ENCODE measurements around the gene SEMA4C.

SEMA4C gene

DNA sequence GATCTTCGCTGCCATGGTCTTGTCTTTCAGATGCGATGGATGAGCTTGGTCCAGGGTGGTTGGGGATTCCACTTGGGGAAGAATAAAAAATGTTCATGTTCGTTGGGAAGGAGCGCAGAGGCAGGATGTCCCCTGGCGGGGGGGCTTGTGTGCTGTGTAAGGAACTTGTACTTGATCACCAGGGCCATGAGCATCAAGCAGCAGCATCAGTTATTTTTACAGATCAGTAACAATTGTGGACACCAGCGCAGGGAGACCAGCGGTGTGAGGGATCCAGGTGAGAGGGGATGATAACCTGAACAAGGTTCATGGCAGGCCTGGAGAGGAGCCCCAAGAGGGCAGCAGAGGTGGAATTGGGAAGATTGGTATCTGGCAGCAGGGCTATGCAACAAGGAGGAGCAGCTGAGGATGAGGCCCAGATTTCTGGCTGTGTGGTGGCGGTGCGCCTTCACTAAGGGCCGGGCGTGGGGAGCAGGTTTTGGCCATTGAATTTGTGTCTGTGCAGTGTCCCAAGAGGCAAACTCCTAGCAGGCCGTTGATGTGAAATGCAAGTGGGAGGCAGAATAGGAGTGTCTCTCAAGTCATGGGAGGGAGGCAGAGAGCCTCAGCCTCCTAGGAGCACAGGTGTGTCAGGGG is 49.9 kb downstream of the SEMA4C start:
- no peak for DNase-seq (ENCODE audit: low spot score)

DNA sequence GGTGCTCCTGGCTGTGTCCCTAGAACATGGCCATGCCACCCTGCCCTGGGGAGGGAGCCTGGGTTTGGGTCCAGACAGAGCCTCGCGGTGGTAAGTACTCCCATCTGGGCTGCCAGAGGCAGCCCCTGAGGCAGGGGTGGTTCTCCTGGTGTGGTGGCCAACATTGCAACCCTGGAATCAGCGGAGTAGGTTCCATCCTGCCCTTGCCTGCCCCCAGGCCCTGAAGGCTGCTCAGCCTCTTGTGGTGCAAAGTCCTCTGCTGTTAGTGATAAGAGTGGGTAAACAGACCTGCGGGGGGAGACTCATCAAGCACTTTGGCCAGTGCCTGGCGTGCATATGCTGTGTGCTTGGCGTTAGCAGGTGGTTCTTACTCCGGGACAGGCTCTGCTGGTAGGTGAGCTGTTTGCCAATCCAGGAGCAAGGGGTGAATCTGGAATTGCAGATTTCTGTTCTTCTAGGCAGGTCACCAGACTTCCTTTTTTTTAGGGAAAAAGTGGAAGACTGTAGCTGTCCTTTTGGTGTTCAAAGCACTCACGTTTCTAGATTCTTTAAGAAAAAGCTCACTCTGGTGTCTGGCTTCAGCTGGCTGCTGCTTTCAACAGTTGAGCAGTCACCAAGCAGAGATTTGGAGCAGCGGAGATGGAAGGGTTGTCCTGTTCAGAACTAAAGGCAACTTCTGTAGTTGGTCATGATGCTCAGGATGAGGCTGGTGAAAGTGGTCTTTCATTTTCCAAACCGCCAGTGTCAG is 50.6 kb downstream of the SEMA4C start:
- no peak for DNase-seq (ENCODE audit: low spot score)

DNA sequence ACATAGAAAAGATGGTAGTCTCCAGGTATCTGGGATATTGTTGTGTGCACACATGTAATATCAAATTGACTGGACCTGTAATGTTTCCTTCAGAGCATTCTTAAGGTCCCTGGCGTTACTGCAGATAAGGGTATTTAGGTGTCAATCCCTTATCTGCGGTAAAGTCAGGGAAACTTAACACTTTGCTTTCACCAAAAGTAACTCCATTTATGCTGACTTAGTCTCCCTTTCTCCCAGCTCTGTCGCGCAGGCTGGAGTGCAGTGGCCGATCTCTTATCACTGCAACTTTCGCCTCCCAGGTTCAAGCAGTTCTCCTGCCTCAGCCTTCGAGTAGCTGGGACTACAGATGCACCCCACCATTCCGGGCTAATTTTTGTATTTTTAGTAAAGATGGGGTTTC is 52.0 kb downstream of the SEMA4C start:
- DNase-seq (ENCODE audit: low spot score), result no peak

DNA sequence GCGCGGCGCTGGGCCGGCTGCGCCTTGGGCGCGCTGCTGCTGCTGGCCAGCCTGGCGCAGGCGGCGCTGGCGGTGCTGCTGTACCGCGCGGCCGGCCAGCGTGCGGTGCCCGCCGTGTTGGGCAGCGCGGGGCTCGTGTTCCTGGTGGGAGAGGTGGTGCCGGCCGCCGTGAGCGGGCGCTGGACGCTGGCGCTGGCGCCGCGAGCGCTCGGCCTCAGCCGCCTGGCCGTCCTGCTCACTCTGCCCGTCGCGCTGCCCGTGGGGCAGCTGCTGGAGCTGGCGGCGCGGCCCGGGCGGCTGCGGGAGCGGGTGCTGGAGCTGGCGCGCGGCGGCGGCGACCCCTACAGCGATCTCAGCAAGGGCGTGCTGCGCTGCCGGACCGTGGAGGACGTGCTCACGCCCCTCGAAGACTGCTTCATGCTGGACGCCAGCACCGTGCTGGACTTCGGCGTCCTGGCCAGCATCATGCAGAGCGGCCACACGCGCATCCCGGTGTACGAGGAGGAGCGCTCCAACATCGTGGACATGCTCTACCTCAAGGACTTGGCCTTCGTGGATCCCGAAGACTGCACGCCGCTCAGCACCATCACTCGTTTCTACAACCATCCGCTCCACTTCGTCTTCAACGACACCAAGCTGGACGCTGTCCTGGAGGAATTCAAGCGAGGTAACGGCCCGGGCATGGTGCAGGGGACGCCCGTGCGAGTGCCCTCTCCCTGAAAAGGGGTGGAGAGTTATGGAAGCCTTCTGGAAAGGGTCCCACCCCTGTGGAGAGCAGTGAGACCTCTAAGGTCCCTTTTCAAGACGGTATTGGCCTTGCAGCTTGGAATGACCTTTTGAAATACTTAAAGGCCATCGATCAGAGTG is 52.8 kb downstream of the SEMA4C start:
- DNase-seq (ENCODE audit: low spot score), result no peak

DNA sequence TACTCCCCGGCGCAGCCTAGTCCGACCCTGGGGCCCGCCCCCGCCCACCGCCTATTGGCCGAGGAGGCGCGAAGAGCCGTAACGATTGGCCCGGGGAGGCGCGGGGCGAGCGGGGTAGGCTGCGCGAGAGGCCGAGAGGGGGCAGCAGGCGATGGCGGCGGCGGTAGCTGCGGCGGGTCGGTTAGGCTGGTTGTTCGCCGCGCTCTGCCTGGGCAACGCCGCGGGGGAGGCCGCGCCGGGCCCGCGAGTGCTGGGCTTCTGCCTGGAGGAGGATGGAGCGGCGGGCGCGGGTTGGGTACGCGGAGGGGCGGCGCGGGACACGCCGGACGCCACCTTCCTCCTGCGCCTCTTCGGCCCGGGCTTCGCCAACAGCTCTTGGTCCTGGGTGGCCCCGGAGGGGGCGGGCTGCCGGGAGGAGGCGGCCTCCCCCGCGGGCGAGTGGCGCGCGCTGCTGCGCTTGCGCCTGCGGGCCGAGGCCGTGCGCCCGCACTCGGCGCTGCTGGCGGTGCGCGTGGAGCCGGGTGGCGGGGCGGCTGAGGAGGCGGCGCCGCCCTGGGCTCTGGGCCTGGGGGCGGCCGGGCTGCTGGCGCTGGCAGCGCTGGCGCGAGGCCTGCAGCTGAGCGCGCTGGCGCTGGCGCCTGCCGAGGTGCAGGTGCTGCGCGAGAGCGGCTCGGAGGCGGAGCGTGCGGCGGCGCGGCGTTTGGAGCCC is 53.6 kb downstream of the SEMA4C start, which contains the start of gene CNNM3:
Gene CNNM3, plus strand, starts transcription at position 142 of the 709 bp plus-strand sequence. Its CDS starts 10 bp downstream, at position 152.
- DNase-seq (ENCODE audit: low spot score), result peak; percentile 98

DNA sequence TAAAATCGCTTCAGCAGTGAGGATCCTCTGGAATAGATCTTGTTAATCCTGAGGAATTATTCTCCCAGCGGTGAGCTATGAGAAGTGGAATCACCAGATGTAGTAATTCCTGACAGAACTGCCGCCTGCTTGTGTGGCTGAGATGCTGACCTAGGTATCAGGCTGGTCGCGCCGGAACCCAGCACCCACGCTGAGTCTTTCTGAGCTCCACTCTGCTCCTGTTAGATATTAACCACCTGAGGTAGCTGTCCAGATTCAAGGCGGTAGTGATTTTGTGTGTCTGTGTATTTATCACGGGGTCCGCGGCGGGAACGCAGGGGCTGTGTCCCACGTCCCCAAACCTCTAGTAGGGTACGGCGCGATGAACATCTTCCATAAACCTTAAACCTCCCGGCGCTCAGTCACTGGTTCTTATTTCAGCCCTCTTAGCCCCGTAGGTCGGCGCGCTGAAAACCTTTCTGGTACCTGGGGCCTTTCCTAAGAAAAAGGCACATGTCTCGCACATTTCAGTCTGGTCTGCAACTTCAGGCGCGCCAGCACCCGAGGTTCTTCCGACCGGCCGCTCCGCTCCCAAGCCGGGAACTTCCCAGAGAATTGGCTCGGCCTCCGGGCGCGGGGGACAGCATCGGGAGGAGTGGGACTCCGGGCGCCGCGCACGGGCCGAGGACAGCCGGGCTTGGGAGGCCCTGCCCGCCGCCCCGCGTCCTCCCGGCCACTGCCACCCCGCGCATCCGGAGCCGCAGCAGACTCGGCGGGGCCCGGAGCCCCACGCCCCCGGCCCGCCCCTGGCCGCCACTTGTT is 54.4 kb downstream of the SEMA4C start:
- DNase-seq (ENCODE audit: low spot score), result peak; percentile 76

DNA sequence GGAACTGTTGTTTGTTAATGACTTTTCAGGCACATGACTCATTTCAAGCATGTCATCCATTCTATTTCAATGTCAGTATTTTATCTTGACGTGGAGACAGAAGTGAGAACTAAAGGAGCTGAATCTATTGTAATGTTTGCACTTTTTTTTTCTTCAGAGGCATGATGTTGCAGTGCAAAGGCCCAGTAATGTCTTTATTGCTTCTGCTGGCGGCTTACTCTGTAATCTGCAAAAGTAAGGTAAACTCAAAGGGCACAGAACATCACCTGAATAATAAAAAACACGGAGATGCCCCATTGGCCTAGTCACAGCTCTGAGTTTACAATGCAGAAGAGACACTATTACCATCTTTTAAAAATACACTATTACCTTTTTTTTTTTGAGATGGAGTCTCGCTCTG is 56.2 kb downstream of the SEMA4C start:
- DNase-seq (ENCODE audit: low spot score), result no peak

DNA sequence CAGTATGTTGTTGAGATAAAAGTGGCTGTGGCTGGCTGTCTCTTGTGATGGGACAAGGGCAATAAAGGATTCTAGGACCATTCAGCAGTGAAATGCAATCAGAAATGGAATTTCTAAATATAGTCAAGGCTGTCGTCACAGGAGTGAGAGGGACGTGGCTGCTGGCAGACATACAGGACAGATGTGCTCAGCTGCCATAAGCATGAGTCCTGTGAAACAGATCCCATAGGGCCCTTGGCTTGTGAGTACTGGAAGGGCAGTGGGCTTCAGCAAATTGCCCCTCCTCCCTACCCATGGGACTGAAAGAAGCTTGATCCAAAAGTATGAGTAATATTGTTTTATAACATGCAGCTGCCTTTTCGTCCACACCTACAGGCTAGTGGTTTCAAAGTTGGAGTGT is 58.0 kb downstream of the SEMA4C start:
- no peak for DNase-seq (ENCODE audit: low spot score)

DNA sequence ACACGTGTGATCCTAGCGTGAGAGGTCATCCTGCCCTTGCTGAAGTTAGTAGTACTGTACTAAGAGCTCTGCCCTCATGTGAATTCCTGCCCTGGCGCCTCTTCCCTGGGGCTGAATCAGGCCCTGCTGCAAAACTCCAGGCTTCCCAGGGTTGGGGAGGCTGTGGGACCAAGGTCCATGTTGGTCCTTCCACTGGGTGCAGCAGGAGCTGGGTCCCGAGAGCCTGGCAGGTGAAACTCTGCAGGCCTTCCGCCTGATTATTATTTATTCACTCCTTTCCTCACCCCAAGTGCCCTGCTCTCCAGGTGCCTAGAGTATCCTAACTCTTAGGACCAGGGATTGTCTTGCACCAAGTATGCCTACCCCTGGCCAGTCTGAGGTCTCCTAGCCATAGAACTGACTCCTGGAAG is 59.1 kb downstream of the SEMA4C start:
- DNase-seq (ENCODE audit: low spot score), result no peak

DNA sequence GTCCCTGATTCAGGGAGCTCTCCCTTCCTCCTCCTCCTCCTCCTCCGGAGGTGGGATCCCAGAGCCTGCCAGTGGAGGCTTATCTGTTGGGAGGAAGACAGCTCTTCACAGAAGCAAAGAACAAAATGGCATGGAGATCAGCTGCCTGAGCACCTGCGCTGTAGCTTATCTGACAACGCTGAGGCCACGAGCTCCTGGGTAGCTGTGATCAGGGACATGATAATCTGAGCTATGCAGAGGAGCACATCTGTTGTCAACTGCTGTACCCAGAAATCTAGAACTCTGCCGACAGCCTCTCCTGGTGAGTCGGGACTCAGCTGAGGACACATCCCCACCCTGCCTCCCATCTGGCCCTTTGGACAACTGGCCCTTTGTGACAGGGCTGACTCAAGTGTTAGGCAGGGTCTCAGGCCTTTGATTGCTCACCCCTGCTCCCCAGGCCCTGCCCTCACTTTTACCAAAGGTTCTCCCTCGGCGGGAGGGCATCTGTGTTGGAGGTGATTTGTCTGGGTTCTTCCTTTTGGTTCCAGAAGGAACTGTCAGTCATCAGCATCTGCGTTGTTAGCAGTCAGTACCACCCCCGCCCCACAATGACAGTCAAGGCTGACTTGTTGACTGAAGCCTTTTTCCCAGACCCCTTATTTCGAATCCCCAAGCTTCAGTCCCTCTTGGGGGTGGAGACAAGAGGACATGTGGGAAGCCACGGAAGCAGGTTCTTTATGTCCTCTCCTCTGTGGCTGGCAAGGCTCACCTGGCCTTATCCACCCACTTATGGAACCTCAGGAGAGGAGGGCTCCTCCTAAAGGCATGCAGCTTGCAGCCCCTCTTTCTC is 59.7 kb downstream of the SEMA4C start:
- DNase-seq (ENCODE audit: low spot score), result no peak

Measured in left forelimb (tissue), 1 donor.